HepG2 (cell line): ENCODE data around the gene CAMTA1. TPM values are rescaled to one million over a fixed set of nuclear protein-coding genes. Genes with fewer than 3 reads are reported as not detected.

Source experiments
- ATAC-seq: fragments of 200-7000 bp; cut with Tn5 transposase; 3 replicates; pipeline ENCODE4 v1.9.1; 2020; ENCODE audit warnings: mild to moderate bottlenecking, moderate library complexity
- BruUV-seq: library from RNA; stranded (reverse); fragments of 400-500 nt; replicated peaks from 2 replicates; lab custom pipeline; 2021; lab: Mats Ljungman, UMichigan
- CTCF ChIA-PET: fragments of 300-600 bp; formaldehyde crosslinking; extraction: SDS; loops from one replicate; lab custom pipeline; 2021; ENCODE audit warnings: low total read pairs, inconsistent platforms, low intra/inter-chr PET ratio; lab: Yijun Ruan, JAX
- POLR2A ChIA-PET: fragments of 350-600 bp; sonication (Branson Sonifier 250); formaldehyde crosslinking; loops from one replicate; lab custom pipeline; 2020; ENCODE audit warnings: antibody characterized with exemption, inconsistent platforms; lab: Yijun Ruan, JAX
- DNase-seq: peaks from one replicate; pipeline ENCODE4 v3.0.0-alpha.2; 2015; ENCODE audit warnings: low spot score
- FAIRE-seq: peaks from 3 replicates; lab custom pipeline; 2011; peaks lifted over from hg19 to GRCh38; lab: Jason Lieb, UNC
- H2AFZ ChIP-seq: one replicate; pipeline ENCODE4 v1.6.1; 2011; ENCODE audit warnings: low read length, inconsistent platforms
- H3K27ac ChIP-seq: fragments of 300-600 bp; 3 replicates; pipeline ENCODE4 v1.8.0; 2011; ENCODE audit warnings: mixed run types, mild to moderate bottlenecking, mixed read lengths, low read length, inconsistent platforms; ENCODE audit not compliant: insufficient read depth; ENCODE audit errors: extremely low read length
- H3K27me3 ChIP-seq, 2 experiments: fragments of 200-600 bp in 1 of 2; 2 replicates in 1 of 2; 3 replicates in 1 of 2; pipeline versions ENCODE4 v1.6.0 to v1.8.0; 2011; ENCODE audit warnings: low read length in 2 of 2, mild to moderate bottlenecking in 2 of 2, moderate library complexity in 2 of 2, inconsistent platforms in 1 of 2; ENCODE audit not compliant: insufficient read depth in 2 of 2, control insufficient read depth in 1 of 2
- H3K36me3 ChIP-seq, 2 experiments: fragments of 200-600 bp in 1 of 2; replicated peaks in 1 of 2; 2 replicates in 1 of 2; 3 replicates in 1 of 2; pipeline versions ENCODE4 v1.5.1 to v1.8.0; 2011; ENCODE audit warnings: low read length in 2 of 2, inconsistent platforms in 1 of 2; ENCODE audit not compliant: insufficient read depth in 2 of 2, control insufficient read depth in 1 of 2
- H3K4me1 ChIP-seq: 2 replicates; pipeline ENCODE4 v1.5.1; 2012; ENCODE audit warnings: low read length, inconsistent platforms; ENCODE audit not compliant: insufficient read depth
- H3K4me2 ChIP-seq: 2 replicates; pipeline ENCODE4 v1.6.0; 2011; ENCODE audit warnings: low read depth, low read length, inconsistent platforms
- H3K4me3 ChIP-seq, 3 experiments: fragments of 200-600 bp in 1 of 3; sonication (generic), shearing (Covaris generic) in 1 of 3; replicated peaks in 1 of 3; 2 replicates each; pipeline ENCODE4 v1.5.1; 2011 to 2016; ENCODE audit warnings: low read length in 3 of 3, inconsistent platforms in 2 of 3, low read depth in 2 of 3, mild to moderate bottlenecking in 2 of 3, control low read depth in 1 of 3, mixed read lengths in 1 of 3; ENCODE audit not compliant: insufficient read depth in 1 of 3
- H3K79me2 ChIP-seq: one replicate; pipeline ENCODE4 v1.6.1; 2011; ENCODE audit warnings: low read length, inconsistent platforms; ENCODE audit not compliant: insufficient read depth
- H3K9ac ChIP-seq: 2 replicates; pipeline ENCODE4 v1.6.0; 2011; ENCODE audit warnings: mild to moderate bottlenecking, low read depth, low read length, inconsistent platforms; ENCODE audit not compliant: insufficient read depth
- H3K9me3 ChIP-seq: 2 replicates; pipeline ENCODE4 v1.5.1; 2012; ENCODE audit warnings: mild to moderate bottlenecking, low read length
- H4K20me1 ChIP-seq: 2 replicates; pipeline ENCODE4 v1.6.0; 2011; ENCODE audit warnings: inconsistent platforms, mild to moderate bottlenecking, low read length, moderate library complexity; ENCODE audit not compliant: insufficient read depth
- ARNTL ChIP-seq: sonication (generic); formaldehyde crosslinking; IDR thresholded peaks from 2 replicates; pipeline ENCODE4 v1.4.0; 2020; ENCODE audit warnings: mild to moderate bottlenecking, missing genetic modification reagents
- ASH2L ChIP-seq: fragments of 300-600, 200-600 bp; sonication (generic); IDR thresholded peaks from 2 replicates; pipeline ENCODE4 v1.7.0; 2017; ENCODE audit warnings: low read depth, mild to moderate bottlenecking, moderate library complexity, mixed read lengths, low read length; ENCODE audit not compliant: insufficient read length
- CEBPZ ChIP-seq: IDR thresholded peaks from 2 replicates; pipeline ENCODE4 v1.6.1; 2012; ENCODE audit warnings: low read length, improper control_type of control experiment
- CREBL2 ChIP-seq: sonication (generic); formaldehyde crosslinking; IDR thresholded peaks from 2 replicates; pipeline ENCODE4 v1.8.1; 2023; ENCODE audit warnings: missing genetic modification reagents, mild to moderate bottlenecking, borderline replicate concordance
- KLF6 ChIP-seq: IDR thresholded peaks from 2 replicates; pipeline ENCODE4 v1.8.0; 2016; ENCODE audit warnings: missing biosample characterization, missing genetic modification reagents
- NRL ChIP-seq: sonication (generic); formaldehyde crosslinking; IDR thresholded peaks from 2 replicates; pipeline ENCODE4 v1.5.0; 2020; ENCODE audit warnings: missing genetic modification reagents, mild to moderate bottlenecking, moderate library complexity, borderline replicate concordance
- RNF219 ChIP-seq: sonication (generic); formaldehyde crosslinking; IDR thresholded peaks from 2 replicates; pipeline ENCODE4 v1.5.0; 2020; ENCODE audit warnings: mild to moderate bottlenecking, missing genetic modification reagents
- SUZ12 ChIP-seq: fragments of 150-350 bp; IDR thresholded peaks from 2 replicates; pipeline ENCODE4 v1.6.1; 2014; ENCODE audit warnings: low read depth, low read length
- ZBED4 ChIP-seq: sonication (generic); formaldehyde crosslinking; IDR thresholded peaks from 2 replicates; pipeline ENCODE4 v1.4.0; 2020; ENCODE audit warnings: missing genetic modification reagents, borderline replicate concordance
- ZNF607 ChIP-seq: sonication (generic); formaldehyde crosslinking; IDR thresholded peaks from 2 replicates; pipeline ENCODE4 v1.5.1; 2020; ENCODE audit warnings: missing genetic modification reagents, mild to moderate bottlenecking, borderline replicate concordance
- WGBS: methylation state at CpG from one replicate; pipeline ENCODE4 v1.1.6; 2017; ENCODE audit warnings: low lambda C conversion rate; 5-methylcytosine and 5-hydroxymethylcytosine counted together
- in situ Hi-C: cut with HindIII; loops from 2 replicates; pipeline ENCODE4 v1.10.0; 2017; ENCODE audit warnings: low pct_unique_long_range_greater_than_20kb; ENCODE audit not compliant: extremely low pct_ligation_motif_present
- intact Hi-C: fragments of 100-400 bp; cut with micrococcal nuclease; formaldehyde crosslinking; loops from one replicate; pipeline ENCODE4 v1.10.0; 2022; ENCODE audit not compliant: unreplicated experiment
- polyA plus RNA-seq, 8 experiments: library from polyadenylated mRNA; depleted of rRNA in 3 of 8; stranded (reverse) in 7 of 8; unstranded in 1 of 8; fragments of >200 nt; fragmentation: Illumina TruSeq in 4 of 8; extraction: Trizol in 4 of 8; gene quantifications; 2 replicates each; pipeline versions ENCODE4 v1.2.1 to v1.2.3, GENCODE V29; 2011 to 2016; ENCODE audit warnings: low read depth in 4 of 8, missing spikeins in 1 of 8, mixed read lengths in 1 of 8; ENCODE audit not compliant: insufficient read depth in 1 of 8
- total RNA-seq, 5 experiments: library from RNA; depleted of rRNA; stranded (reverse); fragments of >200 nt; fragmentation: Illumina TruSeq; extraction: Trizol; gene quantifications; 2 replicates each; pipeline ENCODE4 v1.2.3, GENCODE V29; 2016; ENCODE audit warnings: low read depth in 1 of 5

Gene CAMTA1
- total and polyA plus RNA-seq, 2 of the 13 experiments (the other 11 are each of a cell fraction or from before 2014, with no cell fraction given) = 25.0 to 36.4 TPM

- 40% methylated on average over 5 of the region's 5 CpGs for WGBS
- ATAC-seq = no peak
- no peaks in the 10 kb centered on the region for H4K20me1 ChIP-seq
- POLR2A ChIA-PET = no interaction called here
- in situ Hi-C loops = no loop called here
- H3K36me3 ChIP-seq = no peaks in the 10 kb centered on the region
- peaks cover 2 to 15% of the 10 kb centered on the region in 2 experiments; a peak in 3 of 5 replicates for H3K27me3 ChIP-seq
- no TSS peak for BruUV-seq
- H3K9ac ChIP-seq = no peak overlapping the region
- TF ChIP-seq ZNF607 (CRISPR knock-in tag) (no peak), ARNTL (CRISPR knock-in tag) (no peak), KLF6 (CRISPR knock-in tag) (no peak), NRL (CRISPR knock-in tag) (no peak), ZBED4 (CRISPR knock-in tag) (no peak), ASH2L (no peak), RNF219 (no peak), SUZ12 (no peak), CREBL2 (CRISPR knock-in tag) (no peak), CEBPZ (no peak)
- TF ChIP-seq, all 625 proteins: peak for 0
- FAIRE-seq (no peak), DNase-seq (no peak)
- Histone ChIP-seq H3K4me2 (no peak overlapping the region), H2AFZ (no peak overlapping the region), H3K79me2 (no peaks in the 10 kb centered on the region), H3K4me1 (peaks cover 16% of the 10 kb centered on the region; the same call in 1 of the 2 replicates), H3K9me3 (0 out of 2 replicates have a peak, but pooled peaks cover 4% of the 10 kb centered on the region), H3K4me3 (no peak overlapping the region), H3K27ac (no peak overlapping the region)
- intact Hi-C loops = no loop called here
- CTCF ChIA-PET = no interaction called here
Measured at GRCh38 chr1:7101187-7101586, 315.9 kb downstream of the CAMTA1 start.
